WERI-Rb-1 (cell line): ENCODE results near the gene GALNT17.

Source experiments
- DNase-seq: peaks from one replicate; pipeline ENCODE4 v3.0.0-alpha.2; 2020
- H3K27ac ChIP-seq: fragments of 250-450 bp; sonication (Bioruptor Pico); 2 replicates; pipeline ENCODE4 v1.5.1; 2020; ENCODE audit warnings: mild to moderate bottlenecking, moderate library complexity
- H3K27me3 ChIP-seq: fragments of 250-450 bp; sonication (Bioruptor Pico); 2 replicates; pipeline ENCODE4 v1.5.1; 2021; ENCODE audit warnings: mild to moderate bottlenecking, low read depth, moderate library complexity; ENCODE audit not compliant: insufficient read depth, severe bottlenecking
- H3K36me3 ChIP-seq: fragments of 250-450 bp; sonication (Bioruptor Pico); 2 replicates; pipeline ENCODE4 v1.5.1; 2020; ENCODE audit warnings: mild to moderate bottlenecking, moderate library complexity
- H3K4me3 ChIP-seq: 2 replicates; pipeline ENCODE4 v1.5.1; 2011; ENCODE audit warnings: low read depth, mild to moderate bottlenecking, control low read depth, low read length
- H3K9me3 ChIP-seq: fragments of 250-450 bp; sonication (Bioruptor Pico); 2 replicates; pipeline ENCODE4 v1.5.1; 2021; ENCODE audit warnings: mild to moderate bottlenecking, moderate library complexity; ENCODE audit not compliant: severe bottlenecking
- CTCF ChIP-seq: IDR thresholded peaks from 2 replicates; pipeline ENCODE4 v1.5.1; 2011; ENCODE audit warnings: low read depth, mild to moderate bottlenecking, control low read depth, inconsistent platforms, low read length

The GALNT17 gene

GRCh38 chr7:71408271-71408670 lies 276.3 kb downstream of the GALNT17 start:
- Histone ChIP-seq H3K27me3 (no peaks in the 10 kb centered on the region), H3K4me3 (no peak overlapping the region), H3K27ac (no peak overlapping the region), H3K9me3 (peaks cover 5% of the 10 kb centered on the region), H3K36me3 (no peaks in the 10 kb centered on the region)
- DNase-seq, result no peak
- TF ChIP-seq CTCF, result no peak

- no peak for TF ChIP-seq CTCF
- no peak for DNase-seq
- Histone ChIP-seq H3K27ac (no peak overlapping the region), H3K27me3 (no peaks in the 10 kb centered on the region), H3K9me3 (peaks cover 5% of the 10 kb centered on the region), H3K4me3 (no peak overlapping the region), H3K36me3 (no peaks in the 10 kb centered on the region)
Observed at GRCh38 chr7:71409550-71410157, 277.7 kb downstream of the GALNT17 start.

DNA sequence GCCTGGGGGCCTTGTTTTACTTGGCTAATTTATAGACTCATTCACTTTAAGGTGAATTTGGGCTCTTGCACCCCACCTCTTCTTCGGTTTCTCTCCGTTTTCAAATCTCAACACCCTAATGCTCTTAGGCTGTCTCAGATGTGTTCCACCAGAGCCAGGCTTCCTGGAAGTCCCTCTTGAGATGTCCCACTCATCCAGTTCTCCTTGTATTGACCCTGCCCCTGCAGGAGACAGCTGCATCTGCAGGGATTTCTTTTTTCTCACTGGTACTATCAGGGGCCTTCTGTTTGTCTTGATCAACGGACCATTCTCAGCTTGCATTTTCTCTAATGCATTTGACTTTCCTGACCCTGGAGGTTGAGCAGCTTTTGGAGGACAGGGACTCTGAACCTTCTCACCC lies 279.5 kb downstream of the GALNT17 start:
- Histone ChIP-seq H3K27ac (no peak overlapping the region), H3K36me3 (no peaks in the 10 kb centered on the region), H3K4me3 (no peak overlapping the region), H3K27me3 (no peaks in the 10 kb centered on the region), H3K9me3 (peaks cover 5% of the 10 kb centered on the region)
- no peak for TF ChIP-seq CTCF
- no peak for DNase-seq

DNA sequence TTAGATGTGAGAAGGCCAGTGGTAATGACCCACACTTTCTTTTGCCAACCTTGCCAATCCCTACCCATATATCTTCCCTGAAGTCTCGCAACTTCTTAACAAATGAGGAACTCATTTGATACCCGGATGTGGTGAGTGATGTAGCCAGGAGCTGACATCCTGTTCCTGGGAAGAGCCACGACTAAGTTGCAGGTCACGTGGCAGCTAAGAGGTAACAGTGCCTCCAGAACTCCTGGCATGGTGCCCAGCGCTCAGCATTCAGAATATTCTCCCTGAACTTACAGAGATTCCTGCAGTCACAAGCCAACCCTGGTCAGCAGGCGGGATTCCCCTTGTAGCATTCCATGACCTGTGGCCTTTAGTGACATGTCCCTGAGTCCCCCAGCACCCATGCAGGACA lies 282.5 kb downstream of the GALNT17 start:
- Histone ChIP-seq H3K36me3 (no peaks in the 10 kb centered on the region), H3K9me3 (peaks cover 3% of the 10 kb centered on the region), H3K4me3 (no peak overlapping the region), H3K27me3 (no peaks in the 10 kb centered on the region), H3K27ac (no peak overlapping the region)
- DNase-seq, result no peak
- no peak for TF ChIP-seq CTCF

DNA sequence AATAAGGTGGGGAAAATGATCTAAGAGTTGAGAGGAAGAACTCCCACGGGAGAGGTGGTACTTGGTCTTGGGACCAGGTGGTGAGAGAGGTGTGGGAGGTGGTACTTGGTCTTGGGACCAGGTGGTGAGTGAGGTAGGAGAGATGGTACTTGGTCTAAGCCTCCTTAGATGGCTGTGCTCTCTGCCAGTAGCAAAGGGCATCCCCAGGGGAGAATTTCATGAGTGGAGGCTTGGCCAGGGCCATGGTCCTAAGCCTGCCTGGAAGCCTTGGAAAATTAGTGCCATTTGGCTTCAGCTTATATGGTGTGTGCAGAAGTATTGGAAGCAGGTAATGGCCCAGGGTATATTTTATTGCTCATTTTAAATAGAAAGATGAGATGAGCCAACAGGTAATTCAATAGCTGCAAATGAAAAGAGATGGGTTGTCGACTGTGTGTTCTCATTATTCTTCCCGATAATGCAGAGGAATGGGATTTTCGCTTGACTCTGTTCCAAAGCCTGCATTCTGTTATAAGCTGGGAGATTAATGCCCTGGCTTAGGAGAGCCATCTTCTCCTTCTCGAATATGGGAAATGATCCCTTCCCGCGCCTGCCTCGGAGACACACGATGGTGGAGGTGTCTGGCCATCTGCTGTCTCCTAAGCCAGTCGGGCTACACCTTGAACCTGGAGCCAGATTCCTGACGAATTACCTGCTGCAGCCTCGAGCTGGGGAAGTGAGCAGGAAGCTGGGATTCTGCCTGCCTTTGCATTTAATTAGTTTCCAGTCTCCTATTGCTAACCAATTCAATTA lies 287.8 kb downstream of the GALNT17 start:
- Histone ChIP-seq H3K9me3 (peaks cover 5% of the 10 kb centered on the region), H3K27ac (no peak overlapping the region; the same call in 1 of the 2 replicates), H3K27me3 (no peaks in the 10 kb centered on the region), H3K36me3 (no peaks in the 10 kb centered on the region), H3K4me3 (no peak overlapping the region)
- TF ChIP-seq CTCF, result no peak
- DNase-seq, result peak; percentile 90
